Dermis blood vessel endothelial cell (primary cell): Measurements from ENCODE around the gene PLEKHG5. TPM values are rescaled to one million over a fixed set of nuclear protein-coding genes. Genes with fewer than 3 reads are reported as not detected.
"Not testable (repeated sequence)": the region's sequence is repeated elsewhere in the genome, so short reads cannot be mapped to it uniquely, and the experiment has no call there.

Experiments used
- DNase-seq: peaks from one replicate; pipeline ENCODE4 v3.0.0; 2010
- total RNA-seq: library from RNA; depleted of rRNA; stranded (reverse); fragments of >200 nt; gene quantifications from 2 replicates; pipeline ENCODE4 v1.2.3, GENCODE V29; 2014

PLEKHG5 gene
- total RNA-seq, 1 donor from 2014 or later: 50.9 TPM

DNA sequence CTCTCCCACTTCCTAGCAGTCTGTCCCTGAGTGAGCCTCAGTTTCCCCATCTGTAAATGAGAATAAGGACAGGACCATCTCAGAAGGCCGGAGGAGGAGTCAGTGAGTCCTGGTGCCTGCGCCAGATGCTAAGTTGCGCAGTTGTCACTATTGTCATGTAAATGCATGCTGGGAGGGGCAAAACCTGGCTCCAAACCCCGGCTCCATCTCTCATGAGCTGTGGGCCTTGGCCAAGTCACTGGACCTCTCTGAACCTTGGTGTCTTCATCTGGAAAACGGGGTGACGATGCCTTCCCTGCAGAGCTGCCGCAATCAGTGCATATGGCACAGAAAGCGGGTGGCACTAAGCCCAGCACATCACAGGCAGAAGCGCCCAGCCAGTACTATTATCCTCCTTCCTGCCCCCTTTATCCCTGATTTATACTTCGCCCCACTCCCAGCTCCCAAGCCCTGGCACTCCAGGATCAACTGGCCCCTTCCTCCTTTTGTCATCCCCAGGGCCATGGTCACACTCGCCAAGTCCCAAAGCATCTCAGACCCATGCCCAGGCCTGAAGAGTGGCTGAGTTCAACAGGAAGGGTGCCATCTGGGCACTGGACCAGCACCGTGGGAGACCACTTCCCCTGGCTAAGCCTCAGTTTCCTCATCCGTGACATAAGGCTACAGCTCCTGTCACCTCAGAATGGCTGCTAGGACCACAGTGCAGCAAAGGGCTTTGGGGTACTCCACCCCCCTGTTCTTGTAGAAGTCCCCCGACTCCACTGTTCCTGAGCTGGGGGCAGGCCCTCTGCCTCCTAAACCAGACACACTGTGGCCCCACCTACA is 4.3 kb upstream of the PLEKHG5 start:
- no peak for DNase-seq

GRCh38 chr1:6495041-6495441 is 3.6 kb upstream of the PLEKHG5 start:
- DNase-seq: no peak

DNA sequence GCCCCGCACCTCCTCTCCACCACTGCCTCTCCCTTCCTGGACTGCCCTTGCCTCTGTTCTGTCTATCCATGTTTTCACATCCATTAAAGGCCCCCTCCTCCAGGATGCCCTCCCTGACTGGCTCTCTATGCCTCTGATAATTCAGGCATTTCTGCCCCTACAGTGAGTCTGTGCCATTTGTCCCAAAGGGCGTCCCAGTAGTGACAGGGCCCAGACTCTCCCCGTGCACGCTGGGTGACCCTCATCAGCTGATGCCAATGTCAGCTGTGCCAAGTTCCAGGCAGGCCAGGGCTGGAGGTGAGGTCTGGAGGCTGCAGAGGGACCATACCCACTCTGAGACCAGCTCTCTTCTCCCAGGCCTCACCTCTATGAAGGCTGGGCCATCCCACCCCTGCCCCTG is 3.2 kb upstream of the PLEKHG5 start:
- no peak for DNase-seq

DNA sequence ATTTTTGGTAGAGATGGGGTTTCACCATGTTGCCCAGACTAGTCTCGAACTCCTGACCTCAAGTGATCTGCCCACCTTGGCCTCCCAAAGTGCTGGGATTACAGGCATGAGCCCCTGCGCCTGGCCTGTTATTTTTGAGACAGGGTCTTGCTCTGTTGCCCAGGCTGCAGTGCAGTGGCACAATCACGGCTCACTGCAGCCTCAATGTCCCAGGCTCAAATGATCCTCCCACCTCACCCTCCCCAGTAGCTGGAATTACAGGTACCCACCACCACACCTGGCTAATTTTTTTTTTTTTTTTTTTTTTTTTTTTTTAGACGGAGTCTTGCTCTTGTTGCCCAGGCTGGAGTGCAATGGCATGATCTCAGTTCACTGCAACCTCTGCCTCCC is 2.4 kb upstream of the PLEKHG5 start:
- not testable (repeated sequence) for DNase-seq

GRCh38 chr1:6491966-6492365 is 499 bp upstream of the PLEKHG5 start:
- no peak for DNase-seq

GRCh38 chr1:6491081-6491449 is 402 bp downstream of the PLEKHG5 start:
- DNase-seq: no peak

DNA sequence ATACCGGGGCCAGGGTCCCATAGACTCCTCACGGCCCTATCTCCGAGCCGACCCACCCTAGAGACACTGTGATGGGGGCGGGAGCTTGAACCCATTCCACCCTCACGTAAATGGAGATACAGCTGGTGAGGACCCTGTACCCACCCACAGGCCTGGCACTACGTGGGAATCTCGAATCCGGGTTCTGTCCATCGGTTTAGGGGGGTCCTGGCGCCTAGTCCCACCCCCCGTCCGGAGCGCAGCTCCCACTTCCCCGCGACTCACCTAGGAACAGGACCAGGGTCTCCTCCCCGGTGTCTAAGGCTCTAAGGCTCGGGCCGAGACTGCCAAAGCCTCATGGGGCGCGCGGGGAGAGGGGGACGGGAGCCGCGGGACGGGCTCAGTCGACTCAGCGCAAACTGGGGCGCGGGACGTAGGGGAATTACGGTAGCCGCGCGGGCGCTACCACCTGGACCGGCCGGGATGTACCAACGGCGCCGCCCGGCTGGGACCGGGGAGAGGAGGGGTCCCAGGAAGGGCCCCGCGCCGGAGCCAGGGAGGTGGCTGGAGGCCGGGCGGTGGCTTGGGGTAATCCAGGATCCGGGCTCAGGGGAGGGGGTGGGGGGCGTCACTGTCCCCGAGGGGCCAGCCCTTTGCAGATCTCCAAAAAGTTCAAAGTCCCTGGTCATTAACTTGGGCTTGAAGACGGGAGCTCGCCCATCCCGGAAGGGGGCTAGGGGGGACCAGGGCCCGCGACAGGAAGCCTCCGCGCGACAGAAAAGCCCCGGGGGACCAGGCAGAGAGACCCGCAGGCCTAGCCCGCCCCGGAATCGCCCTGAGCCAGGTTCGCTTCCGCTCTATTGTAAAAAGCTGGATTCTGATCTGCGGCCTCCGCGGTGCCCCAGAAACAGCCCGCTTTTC is 1.0 kb downstream of the PLEKHG5 start:
- peak; percentile 79 for DNase-seq

DNA sequence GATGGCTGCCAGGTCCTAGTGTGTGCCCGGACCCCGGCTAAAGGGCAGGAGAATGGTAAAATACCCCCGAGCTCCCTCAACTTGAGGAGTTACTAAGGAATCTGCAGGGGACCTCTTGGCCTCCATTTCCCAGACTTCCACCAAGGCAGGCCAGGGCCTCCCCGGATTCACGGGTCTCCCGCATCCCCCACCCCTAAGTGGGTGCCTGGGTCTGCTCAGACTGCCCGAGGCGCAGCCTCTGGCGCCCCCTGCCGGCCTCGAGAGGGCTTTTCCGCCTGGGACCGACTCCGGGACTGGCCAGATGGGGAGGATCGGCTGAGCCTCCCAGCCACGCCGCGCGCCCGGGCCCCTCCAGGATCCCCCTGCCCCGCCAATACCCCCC is 1.7 kb downstream of the PLEKHG5 start:
- peak; percentile 88 for DNase-seq

- no peak for DNase-seq
Observed at GRCh38 chr1:6489383-6489765, 2.1 kb downstream of the PLEKHG5 start.

DNA sequence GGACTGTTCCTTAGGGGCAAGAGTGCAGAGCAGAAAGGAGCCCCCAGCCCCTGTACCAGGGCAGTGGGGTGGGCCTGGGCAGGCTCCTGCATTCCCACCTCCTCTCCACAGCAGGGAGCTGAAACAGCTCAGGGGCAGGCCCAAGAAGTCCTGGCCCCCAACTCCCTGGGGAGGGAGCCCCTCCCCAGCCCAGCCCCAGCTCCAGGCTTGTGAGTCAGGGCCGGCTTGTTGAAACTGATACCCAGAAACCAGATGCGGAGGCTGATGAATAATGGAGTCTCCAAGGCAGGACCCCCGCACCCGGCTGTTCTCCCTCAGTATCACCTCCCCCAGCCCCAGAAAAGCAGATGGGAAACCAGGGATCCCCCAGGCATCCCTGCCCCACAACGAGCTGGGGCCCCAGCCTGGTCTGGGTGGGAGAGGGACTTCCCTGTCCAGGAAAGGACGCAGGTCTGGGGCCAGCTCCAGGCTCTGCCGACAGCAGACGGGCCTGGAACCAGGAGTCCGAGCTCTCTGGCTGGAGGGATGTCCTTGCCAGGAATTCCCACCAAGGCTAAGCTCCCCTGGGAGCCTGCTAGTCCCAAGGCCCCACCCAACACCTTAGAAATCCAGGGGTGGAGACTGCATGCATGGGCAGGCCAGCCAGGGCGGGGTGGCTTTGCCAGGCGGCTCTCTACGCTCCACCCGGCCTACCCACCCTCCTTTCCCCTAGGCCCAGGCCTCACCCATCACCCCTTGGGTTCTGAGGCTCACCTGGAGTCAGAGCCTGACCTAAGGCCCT is 2.7 kb downstream of the PLEKHG5 start:
- DNase-seq: no peak

GRCh38 chr1:6487804-6488484 is 3.5 kb downstream of the PLEKHG5 start:
- DNase-seq: no peak

DNA sequence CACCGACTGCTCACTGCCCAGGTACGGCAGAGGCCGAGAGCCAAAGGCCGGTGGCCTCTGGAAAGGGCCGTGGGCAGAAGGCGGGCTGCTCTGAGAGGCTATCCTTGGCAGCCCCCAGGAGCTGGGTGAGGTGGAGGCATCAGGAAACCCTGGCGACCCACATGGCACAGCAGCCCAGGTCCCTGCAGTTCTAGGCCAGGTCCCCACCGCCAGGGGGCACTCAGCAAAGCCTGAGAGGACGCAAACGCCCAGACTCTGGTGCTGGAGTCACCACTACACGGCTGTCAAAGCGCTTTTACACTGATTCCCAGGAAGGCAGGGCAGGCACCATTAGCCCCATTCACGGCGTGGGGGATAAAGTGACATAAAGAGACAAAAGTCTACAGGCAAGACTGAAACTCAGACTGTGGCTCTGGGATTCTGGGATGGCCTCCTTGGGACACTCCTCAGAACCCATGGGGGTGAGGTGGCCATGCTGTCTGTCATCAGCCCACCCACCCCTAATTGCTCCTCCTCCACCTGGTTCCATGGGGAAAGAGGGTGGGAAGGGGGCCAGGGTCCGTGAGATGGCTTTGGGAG is 4.9 kb downstream of the PLEKHG5 start:
- DNase-seq: peak; percentile 95

- peak; percentile 64 for DNase-seq
Observed at GRCh38 chr1:6485168-6486101, 6.0 kb downstream of the PLEKHG5 start.

- peak; percentile 63 for DNase-seq
Observed at GRCh38 chr1:6484826-6485167, 6.7 kb downstream of the PLEKHG5 start.

- no peak for DNase-seq
Observed at GRCh38 chr1:6483761-6484117, 7.7 kb downstream of the PLEKHG5 start.

GRCh38 chr1:6483017-6483760 is 8.3 kb downstream of the PLEKHG5 start:
- no peak for DNase-seq

GRCh38 chr1:6481820-6482219 is 9.6 kb downstream of the PLEKHG5 start:
- DNase-seq: no peak

DNA sequence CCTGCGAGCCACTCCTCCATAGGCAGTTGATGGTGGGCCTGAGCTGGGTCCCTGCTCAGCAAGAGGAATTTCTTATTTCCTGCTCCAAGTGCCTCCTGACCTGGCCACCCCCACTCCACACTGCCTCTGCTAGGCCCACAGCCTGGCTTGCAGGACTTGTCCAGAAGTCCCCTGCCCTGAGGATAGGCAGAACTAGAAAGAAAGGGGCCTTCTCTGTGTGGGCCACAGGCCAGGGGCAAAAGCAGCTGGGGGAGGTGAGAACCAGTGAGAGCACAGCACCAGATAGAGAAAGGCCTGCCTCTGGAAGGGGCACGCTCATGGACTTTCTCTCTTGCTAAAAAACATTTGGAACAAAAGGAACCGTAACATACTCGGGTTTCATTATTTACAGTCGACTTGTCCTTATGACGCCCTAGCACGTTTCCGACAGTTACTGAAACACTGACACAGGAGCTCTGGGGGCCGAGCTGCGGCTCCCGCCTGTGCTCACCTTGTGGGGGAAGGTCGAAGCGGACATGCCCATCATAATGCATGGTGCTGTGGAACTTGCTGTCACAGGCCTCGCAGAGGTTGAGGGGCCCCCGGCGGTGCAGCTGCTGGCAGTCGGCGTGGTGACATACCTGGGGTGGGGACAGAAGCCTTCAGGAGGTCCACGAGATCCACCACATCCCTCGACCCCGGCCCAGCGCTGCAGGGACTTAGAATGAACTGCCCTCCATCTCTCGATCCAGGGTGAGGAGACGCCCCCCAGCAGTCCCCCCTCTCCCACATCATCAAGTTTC is 14.2 kb downstream of the PLEKHG5 start:
- no peak for DNase-seq

DNA sequence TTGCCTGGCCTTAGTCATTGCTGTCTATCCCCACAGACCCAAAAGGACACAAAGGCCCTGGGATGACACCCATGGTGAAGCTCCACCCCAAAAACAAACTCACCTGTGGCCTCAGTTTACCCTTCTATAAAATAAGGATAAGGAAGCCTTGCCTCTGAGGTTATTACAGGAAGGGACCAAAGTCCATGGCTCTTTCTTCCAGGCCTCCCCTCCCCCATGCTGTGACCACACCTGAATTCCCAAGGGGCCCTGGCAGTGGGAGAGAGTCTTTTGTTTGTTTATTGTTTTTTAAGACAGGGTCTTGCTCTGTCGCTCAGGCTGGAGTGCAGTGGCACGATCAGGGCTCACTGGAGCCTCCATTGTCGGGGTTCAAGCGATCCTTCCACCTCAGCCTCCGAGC is 15.0 kb downstream of the PLEKHG5 start:
- no peak for DNase-seq
